ENCODE results near the gene RPL23. TPM values are rescaled to one million over a fixed set of nuclear protein-coding genes. Genes with fewer than 3 reads are reported as not detected.

The RPL23 gene
- total RNA-seq: 1,000 to 10,000 TPM; 1,230 to 1,505 TPM

GRCh38 chr17:38853292-38854219, at the start of gene RPL23:
Gene RPL23, minus strand, starts transcription at chr17:38853721. Its CDS starts 11 bp downstream, at chr17:38853710.
- H3K27ac Mint-ChIP-seq: peak within 1 kb of the TSS; percentile 98
- ATAC-seq (replicated peaks in 1 of 2) (peak; percentile 87 to 91), DNase-seq (peak; percentile 91 to 93)
- no peaks in the 10 kb centered on the region for H3K27me3 Mint-ChIP-seq (ENCODE audit: low read depth)
- peak within 1 kb of the TSS; percentile 99 to 100 for H3K4me3 Mint-ChIP-seq
- peaks cover 59% of the 10 kb centered on the region for H3K4me1 Mint-ChIP-seq (ENCODE audit: low read depth)
- H3K9me3 Mint-ChIP-seq: no peaks in the 10 kb centered on the region
- H3K36me3 Mint-ChIP-seq (ENCODE audit: insufficient read depth in 2 of 2): peaks cover 31 to 45% of the 10 kb centered on the region in 2 donors

DNA sequence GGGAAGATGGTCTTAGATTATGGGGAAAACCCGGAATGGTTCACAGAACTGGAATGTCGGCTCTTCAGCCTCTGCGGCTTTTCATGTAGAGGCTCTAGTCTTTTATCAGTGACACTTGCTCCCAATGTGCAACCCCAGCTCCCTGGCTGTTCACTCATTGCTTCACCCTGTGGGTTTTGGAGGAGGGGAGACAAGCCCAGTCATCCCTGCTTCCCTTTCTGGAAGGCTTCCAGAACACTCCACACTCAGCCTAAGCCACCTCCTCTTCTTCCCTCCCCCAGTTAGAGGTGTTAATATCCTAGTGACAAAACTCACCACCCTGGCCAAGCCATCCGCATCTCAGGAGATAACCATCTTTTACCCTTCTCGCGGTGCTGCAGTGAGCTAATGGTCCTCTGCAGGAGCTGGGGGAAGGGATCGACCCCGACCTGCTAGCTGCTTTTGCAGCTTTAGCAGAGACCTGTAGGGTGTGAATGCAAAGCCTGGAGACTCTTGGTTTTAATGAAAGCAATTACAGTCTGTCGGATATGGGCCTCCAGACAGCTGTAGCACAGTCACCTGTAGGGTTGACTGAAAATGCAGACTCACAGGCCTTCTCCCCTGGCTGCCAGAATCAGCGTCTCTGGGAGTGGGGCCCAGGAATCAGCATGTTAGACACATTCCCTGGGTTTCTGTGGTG, 47.6 kb upstream of the RPL23 start:
- Mint-ChIP-seq H3K9me3 (peaks cover 0 to 1% of the 10 kb centered on the region in 2 donors), H3K27me3 (ENCODE audit: low read depth) (no peaks in the 10 kb centered on the region), H3K36me3 (ENCODE audit: insufficient read depth in 2 of 2) (peaks cover 10 to 35% of the 10 kb centered on the region in 2 donors), H3K27ac (peak overlapping the region; percentile 69), H3K4me3 (peak overlapping the region; percentile 37 to 41), H3K4me1 (ENCODE audit: low read depth) (peaks cover 60% of the 10 kb centered on the region)
- ATAC-seq (replicated peaks in 1 of 2): no peak
- no peak for DNase-seq

- peak overlapping the region; percentile 71 for H3K27ac Mint-ChIP-seq
- H3K9me3 Mint-ChIP-seq: peaks cover 0 to 1% of the 10 kb centered on the region in 2 donors
- peak overlapping the region; percentile 69 to 79 for H3K4me3 Mint-ChIP-seq
- peaks cover 51% of the 10 kb centered on the region for H3K4me1 Mint-ChIP-seq (ENCODE audit: low read depth)
- H3K36me3 Mint-ChIP-seq (ENCODE audit: insufficient read depth in 2 of 2): peaks cover 7 to 32% of the 10 kb centered on the region in 2 donors
- DNase-seq: no peak
- no peak for ATAC-seq (replicated peaks in 1 of 2)
- no peaks in the 10 kb centered on the region for H3K27me3 Mint-ChIP-seq (ENCODE audit: low read depth)
Measured at GRCh38 chr17:38899421-38899820, 45.9 kb upstream of the RPL23 start.

DNA sequence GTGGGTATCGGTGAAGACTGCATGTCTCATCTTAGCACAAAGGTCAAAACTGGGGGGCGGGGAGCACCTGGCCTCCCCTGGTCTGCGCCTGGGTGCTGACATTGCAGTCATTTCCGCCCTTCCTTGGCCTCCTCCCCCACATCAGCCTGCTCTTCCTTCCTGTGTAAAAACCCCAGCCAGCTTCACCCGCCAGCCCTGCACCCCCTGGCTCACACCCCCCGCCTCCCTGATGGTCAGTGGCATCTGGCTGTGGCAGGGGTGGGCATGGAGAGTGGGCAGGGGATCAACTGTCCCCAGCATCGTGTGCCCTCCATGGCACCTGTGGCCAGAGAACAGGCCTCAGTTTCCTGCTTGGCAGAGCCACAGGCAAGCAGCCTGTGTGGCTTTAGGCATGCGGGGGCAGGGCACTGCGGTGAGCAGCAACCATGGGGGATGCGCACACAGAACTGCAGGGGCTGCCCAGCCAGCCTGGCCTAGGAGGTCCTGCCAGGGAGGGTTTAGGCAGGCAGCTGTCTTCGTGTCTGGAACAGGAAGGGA, 45.4 kb upstream of the RPL23 start:
- Mint-ChIP-seq H3K27ac (peak overlapping the region; percentile 71), H3K9me3 (peaks cover 0 to 1% of the 10 kb centered on the region in 2 donors), H3K4me3 (peak overlapping the region; percentile 69 to 79), H3K27me3 (ENCODE audit: low read depth) (no peaks in the 10 kb centered on the region), H3K36me3 (ENCODE audit: insufficient read depth in 2 of 2) (peaks cover 7 to 31% of the 10 kb centered on the region in 2 donors), H3K4me1 (ENCODE audit: low read depth) (peaks cover 57% of the 10 kb centered on the region)
- peak; percentile 92 to 93 for ATAC-seq (replicated peaks in 1 of 2)
- peak; percentile 90 to 91 for DNase-seq

GRCh38 chr17:38898291-38898679, 44.8 kb upstream of the RPL23 start:
- Mint-ChIP-seq H3K27me3 (ENCODE audit: low read depth) (no peaks in the 10 kb centered on the region), H3K36me3 (ENCODE audit: insufficient read depth in 2 of 2) (peaks cover 7 to 28% of the 10 kb centered on the region in 2 donors), H3K9me3 (peaks cover 0 to 1% of the 10 kb centered on the region in 2 donors), H3K4me1 (ENCODE audit: low read depth) (peaks cover 59% of the 10 kb centered on the region), H3K27ac (peak overlapping the region; percentile 71), H3K4me3 (peak overlapping the region; percentile 69 to 79)
- DNase-seq (peak; percentile 34 to 48), ATAC-seq (replicated peaks in 1 of 2) (peak; percentile 50 to 53)

DNA sequence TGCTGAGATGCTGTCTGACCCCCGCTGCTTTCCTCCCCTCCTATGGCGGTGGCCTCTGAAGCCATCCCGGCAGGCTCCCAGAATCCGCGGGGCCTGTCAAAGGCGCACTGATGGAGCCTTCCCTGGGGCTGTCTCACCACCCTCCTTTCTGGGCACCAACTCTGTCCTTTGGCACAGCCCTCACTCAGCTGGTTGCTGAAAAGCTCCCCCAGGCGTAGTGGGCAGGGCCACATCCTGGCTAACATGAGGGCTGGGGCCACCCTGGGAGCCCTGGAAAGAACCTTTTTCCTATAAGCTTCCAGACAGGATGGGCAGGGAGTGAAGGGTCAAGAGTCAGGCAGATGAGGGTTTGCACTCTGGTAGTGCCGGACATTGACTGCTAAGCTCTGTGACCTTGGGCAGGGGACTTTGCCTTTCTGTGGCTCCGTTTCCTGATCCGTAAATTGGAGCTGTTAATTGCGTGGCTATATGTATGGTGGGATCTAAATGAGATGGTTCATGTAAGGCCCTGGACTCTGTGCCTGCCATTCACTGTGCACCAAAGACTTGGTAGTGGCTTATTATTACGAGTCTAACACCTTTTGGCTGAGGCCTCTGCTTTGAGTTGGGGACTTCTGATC, 44.3 kb upstream of the RPL23 start:
- peak in 1 of 2 donors; percentile 3 for ATAC-seq (replicated peaks in 1 of 2)
- peaks cover 7 to 26% of the 10 kb centered on the region in 2 donors for H3K36me3 Mint-ChIP-seq (ENCODE audit: insufficient read depth in 2 of 2)
- peaks cover 0 to 1% of the 10 kb centered on the region in 2 donors for H3K9me3 Mint-ChIP-seq
- no peak for DNase-seq
- peaks cover 60% of the 10 kb centered on the region for H3K4me1 Mint-ChIP-seq (ENCODE audit: low read depth)
- H3K27ac Mint-ChIP-seq: peak overlapping the region; percentile 71
- no peaks in the 10 kb centered on the region for H3K27me3 Mint-ChIP-seq (ENCODE audit: low read depth)
- H3K4me3 Mint-ChIP-seq: peak overlapping the region; percentile 69 to 79

- H3K27me3 Mint-ChIP-seq (ENCODE audit: low read depth): no peaks in the 10 kb centered on the region
- H3K4me1 Mint-ChIP-seq (ENCODE audit: low read depth): peaks cover 66% of the 10 kb centered on the region
- peaks cover 7 to 26% of the 10 kb centered on the region in 2 donors for H3K36me3 Mint-ChIP-seq (ENCODE audit: insufficient read depth in 2 of 2)
- H3K9me3 Mint-ChIP-seq: peaks cover 0 to 1% of the 10 kb centered on the region in 2 donors
- DNase-seq: no peak
- H3K27ac Mint-ChIP-seq: no peak overlapping the region
- no peak overlapping the region for H3K4me3 Mint-ChIP-seq
- ATAC-seq (replicated peaks in 1 of 2): no peak
Measured at GRCh38 chr17:38897176-38897575, 43.7 kb upstream of the RPL23 start.

- Mint-ChIP-seq H3K27me3 (ENCODE audit: low read depth) (no peaks in the 10 kb centered on the region), H3K36me3 (ENCODE audit: insufficient read depth in 2 of 2) (peaks cover 7 to 25% of the 10 kb centered on the region in 2 donors), H3K9me3 (peaks cover 0 to 1% of the 10 kb centered on the region in 2 donors), H3K4me1 (ENCODE audit: low read depth) (peaks cover 73% of the 10 kb centered on the region), H3K4me3 (no peak overlapping the region), H3K27ac (no peak overlapping the region)
- DNase-seq (no peak), ATAC-seq (replicated peaks in 1 of 2) (no peak)
Measured at GRCh38 chr17:38896346-38896954, 42.9 kb upstream of the RPL23 start.

- DNase-seq: no peak
- ATAC-seq (replicated peaks in 1 of 2): no peak
- H3K9me3 Mint-ChIP-seq: peaks cover 0 to 1% of the 10 kb centered on the region in 2 donors
Measured at GRCh38 chr17:38894276-38894675, 40.8 kb upstream of the RPL23 start.

GRCh38 chr17:38893607-38894006, 40.1 kb upstream of the RPL23 start:
- Mint-ChIP-seq H3K36me3 (ENCODE audit: insufficient read depth in 2 of 2) (peaks cover 9 to 22% of the 10 kb centered on the region in 2 donors), H3K9me3 (peaks cover 0 to 1% of the 10 kb centered on the region in 2 donors), H3K27ac (peak overlapping the region; percentile 75), H3K27me3 (ENCODE audit: low read depth) (no peaks in the 10 kb centered on the region), H3K4me3 (peak overlapping the region; percentile 36 to 38), H3K4me1 (ENCODE audit: low read depth) (peaks cover 75% of the 10 kb centered on the region)
- peak; percentile 46 to 50 for DNase-seq
- ATAC-seq (replicated peaks in 1 of 2): peak; percentile 42 to 61

More at GRCh38 chr17:38894276-38894675, 40.8 kb upstream of the RPL23 start:
- H3K27me3 Mint-ChIP-seq (ENCODE audit: low read depth): no peaks in the 10 kb centered on the region
- peak overlapping the region in 1 of 2 donors; percentile 38 for H3K4me3 Mint-ChIP-seq
- H3K4me1 Mint-ChIP-seq (ENCODE audit: low read depth): peaks cover 75% of the 10 kb centered on the region
- H3K27ac Mint-ChIP-seq: peak overlapping the region; percentile 75
- peaks cover 9 to 24% of the 10 kb centered on the region in 2 donors for H3K36me3 Mint-ChIP-seq (ENCODE audit: insufficient read depth in 2 of 2)

GRCh38 chr17:38893113-38893512, 39.6 kb upstream of the RPL23 start:
- no peak for DNase-seq
- H3K4me1 Mint-ChIP-seq (ENCODE audit: low read depth): peaks cover 73% of the 10 kb centered on the region

DNA sequence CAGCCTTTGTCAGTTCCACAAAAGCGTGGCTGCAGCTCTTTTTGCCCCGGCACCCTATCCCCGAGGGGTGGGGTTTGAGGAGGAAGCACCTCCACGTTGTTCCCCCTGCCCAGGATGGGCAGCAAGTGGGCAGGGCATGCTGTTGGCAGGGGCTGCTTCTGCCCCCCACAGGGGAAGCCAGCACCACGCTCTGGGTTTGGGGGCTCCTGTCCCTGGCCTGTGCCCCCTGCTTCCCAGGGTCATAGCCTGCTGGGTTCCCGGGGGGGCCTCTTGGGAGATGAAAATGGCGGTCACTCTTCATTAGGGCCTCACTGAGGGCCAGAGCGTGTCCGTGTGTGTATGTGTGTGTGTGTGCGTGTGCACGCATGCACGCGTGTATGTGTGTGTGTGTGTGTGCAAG, 39.1 kb upstream of the RPL23 start:
- DNase-seq (no peak), ATAC-seq (replicated peaks in 1 of 2) (no peak)
- no peak overlapping the region for H3K27ac Mint-ChIP-seq
- no peak overlapping the region for H3K4me3 Mint-ChIP-seq
- no peaks in the 10 kb centered on the region for H3K27me3 Mint-ChIP-seq (ENCODE audit: low read depth)
- peaks cover 70% of the 10 kb centered on the region for H3K4me1 Mint-ChIP-seq (ENCODE audit: low read depth)
- peaks cover 8 to 17% of the 10 kb centered on the region in 2 donors for H3K36me3 Mint-ChIP-seq (ENCODE audit: insufficient read depth in 2 of 2)
- peaks cover 0 to 1% of the 10 kb centered on the region in 2 donors for H3K9me3 Mint-ChIP-seq

More at GRCh38 chr17:38893113-38893512, 39.6 kb upstream of the RPL23 start:
- peak in 1 of 2 donors; percentile 7 for ATAC-seq (replicated peaks in 1 of 2)
- peaks cover 0 to 1% of the 10 kb centered on the region in 2 donors for H3K9me3 Mint-ChIP-seq
- peak overlapping the region in 1 of 2 donors; percentile 12 for H3K4me3 Mint-ChIP-seq
- peaks cover 9 to 22% of the 10 kb centered on the region in 2 donors for H3K36me3 Mint-ChIP-seq (ENCODE audit: insufficient read depth in 2 of 2)
- H3K27ac Mint-ChIP-seq: no peak overlapping the region
- no peaks in the 10 kb centered on the region for H3K27me3 Mint-ChIP-seq (ENCODE audit: low read depth)

Measured in activated T-cell treated with anti-CD3 and anti-CD28 coated beads, Interleukin-2, amount 50 U/mL, for 72 hours (primary cell).